H1 (cell line): Measurements from ENCODE around the gene SHISA7. TPM values are rescaled to one million over a fixed set of nuclear protein-coding genes. Genes with fewer than 3 reads are reported as not detected.
A peak's percentile ranks its signal among the peaks of the same experiment; 100 is the strongest.

Experiments used
- CTCF ChIA-PET: fragments of 300-600 bp; sonication (Branson Sonifier 250); formaldehyde crosslinking; loops from one replicate; lab custom pipeline; 2021; ENCODE audit not compliant: partially characterized antibody; lab: Charles Lee
- POLR2A ChIA-PET: fragments of 300-600 bp; sonication (Branson Sonifier 250); formaldehyde crosslinking; loops from one replicate; lab custom pipeline; 2021; ENCODE audit warnings: inconsistent platforms; ENCODE audit not compliant: partially characterized antibody; lab: Charles Lee
- DNase-seq, 2 experiments: peaks; one replicate each; pipeline versions ENCODE4 v3.0.0 to v3.0.0-alpha.2; 2010 to 2022; ENCODE audit warnings: low spot score in 2 of 2, low read depth in 1 of 2, mixed read lengths in 1 of 2
- FAIRE-seq: peaks from 2 replicates; lab custom pipeline; 2011; peaks lifted over from hg19 to GRCh38; lab: Jason Lieb, UNC
- H2AFZ ChIP-seq: 2 replicates; pipeline ENCODE4 v1.8.1; 2012; ENCODE audit warnings: low read length, inconsistent platforms
- H2AK5ac ChIP-seq: 2 replicates; pipeline ENCODE4 v1.6.1; 2013; ENCODE audit warnings: low read depth, low read length
- H2BK120ac ChIP-seq: replicated peaks from 2 replicates; pipeline ENCODE3; 2013; ENCODE audit warnings: low read depth, low read length, inconsistent platforms
- H2BK12ac ChIP-seq: 2 replicates; pipeline ENCODE4 v1.6.1; 2013; ENCODE audit warnings: low read depth, low read length
- H2BK15ac ChIP-seq: 2 replicates; pipeline ENCODE4 v1.6.1; 2013; ENCODE audit warnings: low read length
- H2BK20ac ChIP-seq: 2 replicates; pipeline ENCODE4 v1.6.1; 2013; ENCODE audit warnings: low read length
- H2BK5ac ChIP-seq: 2 replicates; pipeline ENCODE4 v1.6.1; 2013; ENCODE audit warnings: low read depth, low read length
- H3K14ac ChIP-seq: 2 replicates; pipeline ENCODE4 v1.6.1; 2013; ENCODE audit warnings: inconsistent platforms; ENCODE audit not compliant: insufficient read length
- H3K18ac ChIP-seq: 2 replicates; pipeline ENCODE4 v1.6.1; 2013; ENCODE audit warnings: low read length; ENCODE audit errors: extremely low read depth
- H3K23ac ChIP-seq: 2 replicates; pipeline ENCODE4 v1.6.1; 2013; ENCODE audit warnings: inconsistent platforms; ENCODE audit not compliant: insufficient read length
- H3K23me2 ChIP-seq: 2 replicates; pipeline ENCODE4 v1.6.1; 2013; ENCODE audit warnings: low read depth, low read length
- H3K27ac ChIP-seq: 2 replicates; pipeline ENCODE4 v1.6.1; 2011; ENCODE audit warnings: low read depth, low read length, inconsistent platforms
- H3K27me3 ChIP-seq, 4 experiments: replicated peaks in 1 of 4; 1 replicate in 1 of 4; 2 replicates in 3 of 4; pipeline versions ENCODE4 v1.6.1 to v1.8.1; 2011 to 2013; ENCODE audit warnings: low read length in 3 of 4, mild to moderate bottlenecking in 3 of 4, inconsistent platforms in 2 of 4, mixed read lengths in 2 of 4, moderate library complexity in 1 of 4; ENCODE audit not compliant: control insufficient read depth in 3 of 4, insufficient read depth in 3 of 4; ENCODE audit errors: extremely low read depth in 1 of 4
- H3K36me3 ChIP-seq, 4 experiments: 2 replicates each; pipeline versions ENCODE4 v1.6.1 to v1.8.1; 2011 to 2013; ENCODE audit warnings: mild to moderate bottlenecking in 4 of 4, low read length in 3 of 4, moderate library complexity in 2 of 4, control low read depth in 1 of 4, inconsistent platforms in 1 of 4; ENCODE audit not compliant: insufficient read depth in 4 of 4, control insufficient read depth in 2 of 4
- H3K4ac ChIP-seq: replicated peaks from 2 replicates; pipeline ENCODE3; 2013; ENCODE audit warnings: low read length, low read depth, mixed read lengths, inconsistent platforms; ENCODE audit not compliant: insufficient read length
- H3K4me1 ChIP-seq, 4 experiments: replicated peaks in 1 of 4; 1 replicate in 1 of 4; 2 replicates in 3 of 4; pipeline versions ENCODE4 v1.6.1 to v1.8.1; 2011 to 2013; ENCODE audit warnings: low read length in 3 of 4, inconsistent platforms in 2 of 4, mixed read lengths in 1 of 4; ENCODE audit not compliant: insufficient read depth in 4 of 4, control insufficient read depth in 3 of 4
- H3K4me2 ChIP-seq, 2 experiments: 2 replicates each; pipeline versions ENCODE4 v1.6.1 to v1.8.1; 2011 to 2013; ENCODE audit warnings: low read depth in 2 of 2, low read length in 2 of 2, control low read depth in 1 of 2, inconsistent platforms in 1 of 2, mild to moderate bottlenecking in 1 of 2; ENCODE audit not compliant: insufficient read depth in 1 of 2
- H3K4me3 ChIP-seq, 4 experiments: fragments of 200-600, 300-600 bp in 1 of 4; sonication (generic), shearing (Covaris generic), sonication (Bioruptor Twin) in 1 of 4; 2 replicates each; pipeline versions ENCODE4 v1.5.1 to v1.8.1; 2011 to 2016; ENCODE audit warnings: low read length in 4 of 4, low read depth in 3 of 4, control low read depth in 2 of 4, inconsistent platforms in 2 of 4, mild to moderate bottlenecking in 2 of 4, mixed read lengths in 1 of 4, moderate library complexity in 1 of 4; ENCODE audit not compliant: insufficient read depth in 2 of 4; ENCODE audit errors: extremely low read depth in 1 of 4
- H3K56ac ChIP-seq: replicated peaks from 2 replicates; pipeline ENCODE3; 2013; ENCODE audit warnings: low read depth, mild to moderate bottlenecking, mixed read lengths, low read length, inconsistent platforms; ENCODE audit not compliant: insufficient read length
- H3K79me1 ChIP-seq: 2 replicates; pipeline ENCODE4 v1.6.1; 2013; ENCODE audit warnings: low read depth, low read length, control low read depth
- H3K79me2 ChIP-seq, 2 experiments: 2 replicates each; pipeline versions ENCODE4 v1.6.1 to v1.8.1; 2012 to 2013; ENCODE audit warnings: low read length in 2 of 2, mild to moderate bottlenecking in 2 of 2, inconsistent platforms in 1 of 2; ENCODE audit not compliant: insufficient read depth in 2 of 2, control insufficient read depth in 1 of 2
- H3K9ac ChIP-seq, 4 experiments: replicated peaks in 1 of 4; 1 replicate in 1 of 4; 2 replicates in 3 of 4; pipeline versions ENCODE4 v1.6.1 to v1.8.1; 2011 to 2013; ENCODE audit warnings: low read depth in 3 of 4, low read length in 3 of 4, control low read depth in 2 of 4, mild to moderate bottlenecking in 2 of 4, moderate library complexity in 2 of 4, inconsistent platforms in 1 of 4; ENCODE audit errors: extremely low read depth in 1 of 4
- H3K9me3 ChIP-seq, 2 experiments: 2 replicates each; pipeline versions ENCODE4 v1.6.1 to v1.8.1; 2012 to 2013; ENCODE audit warnings: mild to moderate bottlenecking in 2 of 2, moderate library complexity in 2 of 2, control low read depth in 1 of 2, inconsistent platforms in 1 of 2, low read depth in 1 of 2, low read length in 1 of 2, mixed read lengths in 1 of 2; ENCODE audit not compliant: insufficient read depth in 2 of 2
- H4K20me1 ChIP-seq, 2 experiments: replicated peaks in 1 of 2; 2 replicates each; pipeline versions ENCODE3 to v1.8.1; 2011 to 2013; ENCODE audit warnings: inconsistent platforms in 2 of 2, low read length in 2 of 2, mild to moderate bottlenecking in 1 of 2; ENCODE audit not compliant: insufficient read depth in 2 of 2, control insufficient read depth in 1 of 2
- H4K5ac ChIP-seq: 2 replicates; pipeline ENCODE4 v1.6.1; 2013; ENCODE audit warnings: low read length, low read depth, mixed read lengths, inconsistent platforms; ENCODE audit not compliant: insufficient read length
- H4K8ac ChIP-seq: 2 replicates; pipeline ENCODE4 v1.8.0; 2013; ENCODE audit warnings: mild to moderate bottlenecking, moderate library complexity, low read length, inconsistent platforms; ENCODE audit not compliant: insufficient read depth; ENCODE audit errors: extremely low read depth
- H4K91ac ChIP-seq: replicated peaks from 2 replicates; pipeline ENCODE3; 2013; ENCODE audit warnings: low read length, mixed read lengths, inconsistent platforms; ENCODE audit not compliant: insufficient read length
- CEBPB ChIP-seq: IDR thresholded peaks from 2 replicates; pipeline ENCODE4 v1.6.1; 2012; ENCODE audit warnings: low read depth, low read length
- GTF2F1 ChIP-seq: IDR thresholded peaks from 2 replicates; pipeline ENCODE4 v1.6.1; 2012; ENCODE audit warnings: low read depth, low read length, improper control_type of control experiment, borderline replicate concordance
- HDAC2 ChIP-seq, 2 experiments: fragments of 300-600 bp in 1 of 2; sonication (generic) in 1 of 2; IDR thresholded peaks; 2 replicates each; pipeline ENCODE4 v1.6.1; 2011 to 2012; ENCODE audit warnings: low read depth in 2 of 2, low read length in 2 of 2, mild to moderate bottlenecking in 2 of 2, moderate library complexity in 2 of 2, borderline replicate concordance in 1 of 2, inconsistent platforms in 1 of 2
- KDM1A ChIP-seq: fragments of 200-600, 300-600 bp; sonication (generic); IDR thresholded peaks from 2 replicates; pipeline ENCODE4 v1.7.1; 2016; ENCODE audit warnings: mild to moderate bottlenecking, low read length, borderline replicate concordance
- MAX ChIP-seq: IDR thresholded peaks from 2 replicates; pipeline ENCODE4 v1.6.1; 2012; ENCODE audit warnings: inconsistent platforms
- NANOG ChIP-seq: IDR thresholded peaks from 2 replicates; pipeline ENCODE4 v1.6.1; 2011; ENCODE audit warnings: low read length, low read depth, mild to moderate bottlenecking, inconsistent platforms; ENCODE audit not compliant: insufficient read depth, poor library complexity, severe bottlenecking
- POLR2AphosphoS5 ChIP-seq: IDR thresholded peaks from 2 replicates; pipeline ENCODE4 v1.6.1; 2011; ENCODE audit warnings: low read depth, low read length
- POU5F1 ChIP-seq: IDR thresholded peaks from 2 replicates; pipeline ENCODE4 v1.6.1; 2011; ENCODE audit warnings: low read depth, mild to moderate bottlenecking, low read length, moderate library complexity
- RXRA ChIP-seq: IDR thresholded peaks from 2 replicates; pipeline ENCODE4 v1.6.1; 2011; ENCODE audit warnings: low read depth, mild to moderate bottlenecking, low read length, moderate library complexity; ENCODE audit not compliant: insufficient read depth
- SIN3A ChIP-seq, 2 experiments: IDR thresholded peaks in 1 of 2; conservative IDR thresholded peaks in 1 of 2; 2 replicates each; pipeline ENCODE4 v1.6.1; 2011 to 2012; ENCODE audit warnings: low read length in 2 of 2, improper control_type of control experiment in 1 of 2, low read depth in 1 of 2, mild to moderate bottlenecking in 1 of 2
- WGBS, 2 experiments: shearing (Covaris generic) in 1 of 2; methylation state at CpG; one replicate each; pipeline versions ENCODE4 v1.1.6 to v1.1.7; 2013 to 2015; ENCODE audit warnings: low lambda C conversion rate in 2 of 2, mixed read lengths in 2 of 2, inconsistent platforms in 1 of 2, low coverage in 1 of 2, missing lambda C conversion rate in 1 of 2; ENCODE audit not compliant: insufficient replicate concordance in 2 of 2, insufficient coverage in 1 of 2, insufficient read length in 1 of 2; ENCODE audit errors: extremely low coverage in 1 of 2, missing lambda C conversion rate in 1 of 2; 5-methylcytosine and 5-hydroxymethylcytosine counted together
- polyA plus RNA-seq, 7 experiments: library from polyadenylated mRNA; depleted of rRNA in 3 of 7; stranded (reverse) in 5 of 7; unstranded in 2 of 7; fragments of >200 nt in 5 of 7; fragments of 200-250 nt in 2 of 7; gene quantifications; 1 replicate in 5 of 7; 2 replicates in 1 of 7; 4 replicates in 1 of 7; pipeline versions ENCODE4 v1.2.1 to v1.2.3, GENCODE V29; 2011 to 2013; ENCODE audit warnings: missing spikeins in 2 of 7, mixed read lengths in 2 of 7
- total RNA-seq: library from RNA; stranded (reverse); fragmentation: NEBNext Ultra II Directional; extraction: Animal tissue kit (Norgen Biotek cat#: 25700); gene quantifications from 2 replicates; pipeline ENCODE4 v1.2.1, GENCODE V29; 2021

Gene SHISA7
- total and polyA plus RNA-seq, 2 of the 8 experiments (the other 6 are each of a cell fraction or from before 2014, with no cell fraction given), result 0.76 to 1.0 TPM

GRCh38 chr19:55487924-55488687, 45.0 kb upstream of the SHISA7 start, which contains the start of gene SSC5D:
TSS of gene SSC5D (plus strand) at chr19:55488436. CDS start at chr19:55488590, 154 bp downstream.
- CTCF ChIA-PET, result interaction anchor here (0.8 to 3.3 kb wide), 6 partner anchors 14 to 35 kb away, joined by 3 to 28 read pairs (median 4); no protein-coding TSS in a partner anchor
- Histone ChIP-seq H4K5ac (no peak within 1 kb of the TSS), H2BK15ac (no peak within 1 kb of the TSS), H2BK120ac (no peak within 1 kb of the TSS), H3K27ac (no peak within 1 kb of the TSS), H3K4me2 (peak within 1 kb of the TSS; percentile 53 to 75), H3K23ac (no peak within 1 kb of the TSS), H2BK5ac (peak within 1 kb of the TSS; percentile 71; the same call in 1 of the 2 replicates), H3K27me3 (no peaks in the 10 kb centered on the region; a peak in 2 of 7 replicates), H2AK5ac (no peak within 1 kb of the TSS), H4K91ac (peak within 1 kb of the TSS; percentile 81), H3K18ac (peak within 1 kb of the TSS; percentile 78), H4K8ac (peak within 1 kb of the TSS; percentile 86), H3K36me3 (peaks cover 0 to 3% (median 0%) of the 10 kb centered on the region in 4 experiments; a peak in 1 of 8 replicates), H2AFZ (no peak within 1 kb of the TSS), H3K56ac (peak within 1 kb of the TSS; percentile 67), H3K4me1 (peaks cover 0 to 49% (median 30%) of the 10 kb centered on the region in 4 experiments; a peak in 6 of 7 replicates), H2BK20ac (peak within 1 kb of the TSS; percentile 18; the same call in 1 of the 2 replicates), H3K9ac (no peak within 1 kb of the TSS), H3K79me2 (peaks cover 0 to 5% of the 10 kb centered on the region in 2 experiments; a peak in 1 of 4 replicates), H3K4ac (peak within 1 kb of the TSS; percentile 94), H3K23me2 (peaks cover 11% of the 10 kb centered on the region), H3K9me3 (no peaks in the 10 kb centered on the region), H3K4me3 (peak within 1 kb of the TSS in 3 of 4 experiments; percentile 21 to 57 (median 26); a peak in 7 of 8 replicates), H4K20me1 (peaks cover 0 to 4% of the 10 kb centered on the region in 2 experiments), H2BK12ac (peak within 1 kb of the TSS; percentile 50; the same call in 1 of the 2 replicates), H3K79me1 (peaks cover 4% of the 10 kb centered on the region; the same call in 1 of the 2 replicates), H3K14ac (no peak within 1 kb of the TSS)
- POLR2A ChIA-PET, result interaction anchor here (0.5 to 7.5 kb wide), 10 partner anchors 10 to 370 kb away, joined by 3 to 57 read pairs (median 3); partner anchors contain the start of gene ZNF628
- FAIRE-seq (no peak), DNase-seq (peak in 1 of 2 experiments; percentile 75)
- 19% methylated on average over 4 of the region's 21 CpGs; no CpG with 5 or more reads in 1 of the 2 experiments for WGBS, 2 experiments
- TF ChIP-seq NANOG, result no peak
- no peak for TF ChIP-seq CEBPB
- TF ChIP-seq MAX, result no peak
- TF ChIP-seq POLR2AphosphoS5, result no peak
- TF ChIP-seq GTF2F1, result no peak
- peak; percentile 91 for TF ChIP-seq KDM1A
- no peak for TF ChIP-seq POU5F1
- 0 out of 4 replicates have a peak, but pooled peaks of 1 of the 2 experiments have one; percentile 30 for TF ChIP-seq HDAC2 (IDR thresholded peaks at IDR 0.05; ENCODE audit: borderline replicate concordance in 1 of 2, low read depth in 2 of 2, low read length in 2 of 2)
- no peak for TF ChIP-seq RXRA
- 0 out of 4 replicates have a peak, but pooled peaks of 1 of the 2 experiments have one; percentile 15 for TF ChIP-seq SIN3A (conservative IDR thresholded peaks at IDR 0.05 in 1 of 2, IDR thresholded peaks at IDR 0.05 in 1 of 2; ENCODE audit: low read depth in 1 of 2, low read length in 2 of 2)
